ENCODE measurements around the gene RC3H1. TPM values are rescaled to one million over a fixed set of nuclear protein-coding genes. Genes with fewer than 3 reads are reported as not detected.

RC3H1 gene
- total RNA-seq, 4 donors from 2014 or later: 28.0 to 35.2 (median 31.1) TPM

DNA sequence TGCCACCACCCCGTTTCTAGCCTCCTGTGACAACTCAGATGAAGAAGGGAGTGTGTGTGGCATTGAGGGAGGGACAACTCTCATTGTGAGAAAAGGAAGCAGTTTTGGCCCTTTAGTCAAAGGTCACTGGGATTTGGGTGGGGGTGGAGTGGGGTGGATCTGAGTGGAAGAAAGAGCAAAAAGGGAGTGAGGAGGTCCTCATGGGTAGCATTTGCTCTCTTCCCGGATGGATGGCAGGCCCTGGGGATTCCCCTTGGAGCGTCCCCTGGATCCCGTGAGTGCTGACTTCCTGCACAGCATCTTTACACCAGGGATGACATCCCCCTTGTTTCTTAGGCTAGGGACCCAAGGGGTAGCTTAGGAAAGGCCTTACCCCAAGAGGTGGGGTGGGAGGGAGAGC, 105.5 kb downstream of the RC3H1 start:
- TF ChIP-seq, protein P1, sequence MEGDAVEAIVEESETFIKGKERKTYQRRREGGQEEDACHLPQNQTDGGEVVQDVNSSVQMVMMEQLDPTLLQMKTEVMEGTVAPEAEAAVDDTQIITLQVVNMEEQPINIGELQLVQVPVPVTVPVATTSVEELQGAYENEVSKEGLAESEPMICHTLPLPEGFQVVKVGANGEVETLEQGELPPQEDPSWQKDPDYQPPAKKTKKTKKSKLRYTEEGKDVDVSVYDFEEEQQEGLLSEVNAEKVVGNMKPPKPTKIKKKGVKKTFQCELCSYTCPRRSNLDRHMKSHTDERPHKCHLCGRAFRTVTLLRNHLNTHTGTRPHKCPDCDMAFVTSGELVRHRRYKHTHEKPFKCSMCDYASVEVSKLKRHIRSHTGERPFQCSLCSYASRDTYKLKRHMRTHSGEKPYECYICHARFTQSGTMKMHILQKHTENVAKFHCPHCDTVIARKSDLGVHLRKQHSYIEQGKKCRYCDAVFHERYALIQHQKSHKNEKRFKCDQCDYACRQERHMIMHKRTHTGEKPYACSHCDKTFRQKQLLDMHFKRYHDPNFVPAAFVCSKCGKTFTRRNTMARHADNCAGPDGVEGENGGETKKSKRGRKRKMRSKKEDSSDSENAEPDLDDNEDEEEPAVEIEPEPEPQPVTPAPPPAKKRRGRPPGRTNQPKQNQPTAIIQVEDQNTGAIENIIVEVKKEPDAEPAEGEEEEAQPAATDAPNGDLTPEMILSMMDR (IDR thresholded peaks at IDR 0.05; ENCODE audit: low read depth): no peak

- TF ChIP-seq, protein P1 (IDR thresholded peaks at IDR 0.05; ENCODE audit: low read depth): no peak
These were observed 106.6 kb downstream of the RC3H1 start for GRCh38 chr1:173915596-173915995.

- TF ChIP-seq, protein P1 (IDR thresholded peaks at IDR 0.05; ENCODE audit: low read depth): no peak
These were observed 107.7 kb downstream of the RC3H1 start for GRCh38 chr1:173914366-173914871.

- TF ChIP-seq, protein P1 (IDR thresholded peaks at IDR 0.05; ENCODE audit: low read depth): no peak
These were observed 109.0 kb downstream of the RC3H1 start for GRCh38 chr1:173913111-173913510.

DNA sequence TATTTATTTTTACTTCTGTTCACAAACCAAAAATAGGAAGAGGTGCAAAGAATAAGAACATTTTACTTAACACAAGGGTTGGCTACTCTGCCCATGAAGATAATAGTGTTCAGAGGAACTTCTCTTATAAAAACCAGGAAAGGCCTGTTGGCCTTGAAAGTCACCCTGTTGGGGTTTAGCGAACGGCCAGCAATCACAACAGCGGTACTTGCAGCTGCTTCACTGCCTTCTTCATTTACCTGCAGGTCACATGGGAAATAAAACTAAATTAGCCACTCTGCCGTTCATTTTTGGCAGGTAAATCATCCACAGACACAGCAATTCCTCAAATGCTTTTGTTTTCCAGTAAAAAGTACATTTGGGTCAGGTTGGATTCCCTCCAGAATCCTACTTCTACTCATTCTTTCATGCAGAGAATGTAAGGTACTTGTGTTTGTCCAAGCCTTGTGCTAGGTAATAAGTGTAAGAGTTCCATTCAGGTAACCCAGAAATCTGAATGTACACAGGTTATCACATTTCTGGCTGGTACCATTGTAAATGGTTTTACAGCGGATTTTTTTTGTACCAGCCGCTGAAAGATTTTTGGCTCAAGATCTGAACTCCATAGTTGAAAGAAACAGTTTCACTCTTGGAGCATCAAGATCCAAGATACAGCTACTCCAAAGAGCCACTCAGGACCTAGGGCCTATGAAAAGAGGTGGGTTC, 118.2 kb downstream of the RC3H1 start:
- TF ChIP-seq, protein P1 (IDR thresholded peaks at IDR 0.05; ENCODE audit: low read depth): no peak

DNA sequence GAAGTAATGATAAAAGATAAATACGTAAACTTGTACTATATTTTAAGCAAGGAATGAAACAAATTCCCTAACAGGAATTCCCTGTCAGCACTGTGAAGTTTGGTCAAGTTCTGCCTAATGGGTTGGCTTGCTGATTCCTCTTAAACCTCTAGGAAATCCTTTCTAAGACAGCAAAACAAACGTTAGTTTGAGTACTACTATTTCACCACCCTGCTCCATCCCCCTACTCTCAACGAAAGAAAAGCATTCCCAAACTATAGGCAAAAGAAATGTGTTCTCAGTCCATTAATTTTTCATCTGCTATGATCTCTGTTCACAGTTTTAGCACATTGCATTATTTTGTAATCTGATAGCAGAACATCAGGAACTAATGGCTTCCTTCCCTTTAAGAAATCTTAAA, 121.2 kb downstream of the RC3H1 start:
- TF ChIP-seq, protein P1 (IDR thresholded peaks at IDR 0.05; ENCODE audit: low read depth): no peak

DNA sequence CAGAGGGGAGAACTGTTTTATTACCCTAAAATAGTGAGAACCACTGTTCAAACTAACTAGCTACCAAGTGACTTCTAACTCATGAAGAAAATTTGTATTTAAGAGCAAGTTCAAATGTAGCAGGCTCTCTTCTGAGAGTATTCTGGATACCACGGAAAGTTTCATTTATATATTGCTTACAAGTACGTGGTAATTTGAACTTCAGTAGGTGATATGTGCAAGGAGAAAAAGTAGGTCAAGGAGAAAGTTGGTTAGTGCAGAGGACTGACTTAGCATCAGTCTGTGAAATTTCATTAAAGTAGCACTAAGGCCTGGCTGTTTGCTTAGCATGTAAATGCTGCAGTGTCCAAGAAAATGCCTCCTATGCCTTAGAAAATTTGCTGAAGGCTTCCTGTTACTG, 121.7 kb downstream of the RC3H1 start:
- TF ChIP-seq, protein P1 (IDR thresholded peaks at IDR 0.05; ENCODE audit: low read depth): no peak
